Naive thymus-derived CD8-positive, alpha-beta T cell (primary cell): Measurements from ENCODE around the gene YBX2. TPM values are rescaled to one million over a fixed set of nuclear protein-coding genes. Genes with fewer than 3 reads are reported as not detected.
A peak's percentile ranks its signal among the peaks of the same experiment; 100 is the strongest.
"Not testable (repeated sequence)": the region's sequence is repeated elsewhere in the genome, so short reads cannot be mapped to it uniquely, and the experiment has no call there.

Experiments
- ATAC-seq, 2 donors: fragments of 150-1000 bp; cut with Tn5 transposase in 1 of 2; sonication (Bioruptor Pico), chemical (Tn5 transposase) in 1 of 2; 1 replicate in 1 of 2; 2 replicates in 1 of 2; pipeline ENCODE4 v1.10.0; 2021; ENCODE audit warnings: mild to moderate bottlenecking in 2 of 2, moderate library complexity in 2 of 2
- POLR2A ChIA-PET: fragments of 350-600 bp; sonication (Branson Sonifier 250); formaldehyde crosslinking; loops from one replicate; lab custom pipeline; 2021; ENCODE audit warnings: antibody characterized with exemption; lab: Charles Lee
- DNase-seq, 10 donors: peaks; one replicate each; pipeline versions ENCODE4 v3.0.0 to v3.0.0-alpha.2; 2020 to 2022
- H3K27ac Mint-ChIP-seq, 10 donors: one replicate each; pipeline ENCODE4 v1.8.0; 2020 to 2022; ENCODE audit warnings: mild to moderate bottlenecking in 10 of 10, mixed read lengths in 10 of 10, moderate library complexity in 4 of 10, inconsistent platforms in 1 of 10
- H3K27me3 Mint-ChIP-seq, 5 donors: one replicate each; pipeline ENCODE4 v1.8.0; 2021 to 2022; ENCODE audit warnings: mixed read lengths in 5 of 5
- H3K36me3 Mint-ChIP-seq, 3 donors: one replicate each; pipeline ENCODE4 v1.8.0; 2020 to 2022; ENCODE audit warnings: mixed read lengths in 3 of 3, mild to moderate bottlenecking in 2 of 3, inconsistent platforms in 1 of 3
- H3K4me1 Mint-ChIP-seq, 4 donors: one replicate each; pipeline ENCODE4 v1.8.0; 2021 to 2022; ENCODE audit warnings: mixed read lengths in 4 of 4
- H3K4me3 Mint-ChIP-seq, 10 donors: one replicate each; pipeline ENCODE4 v1.8.0; 2020 to 2022; ENCODE audit warnings: mild to moderate bottlenecking in 10 of 10, mixed read lengths in 10 of 10, moderate library complexity in 6 of 10, inconsistent platforms in 1 of 10
- H3K9me3 Mint-ChIP-seq, 9 donors: one replicate each; pipeline ENCODE4 v1.8.0; 2020 to 2022; ENCODE audit warnings: mixed read lengths in 9 of 9, mild to moderate bottlenecking in 3 of 9, inconsistent platforms in 1 of 9, moderate library complexity in 1 of 9
- polyA plus RNA-seq, 3 donors: library from polyadenylated mRNA; unstranded; fragments of 300-500 nt; fragmentation: Illumina TruSeq; gene quantifications; one replicate each; pipeline ENCODE4 v1.2.3, GENCODE V29; 2021
- total RNA-seq, 8 experiments: library from RNA in 2 of 8; stranded (reverse) in 2 of 8; gene quantifications; one replicate each; pipeline ENCODE4 v1.2.3 and lab custom pipeline; 2021 to 2026

YBX2 gene
- total RNA-seq (1 to 10 TPM in 1 of 2 experiments, under 1 TPM in 1; 0.66 to 1.2 TPM), polyA plus RNA-seq (not detected), total RNA-seq (lab: John Stamatoyannopoulos, UW) (0 to 0.35 (median 0.04) reads per million in 6 experiments)

GRCh38 chr17:7294614-7295153 lies at the start of gene YBX2:
TSS of gene YBX2 (minus strand) at chr17:7294639. CDS start at chr17:7294500, 139 bp downstream.
- H3K27ac Mint-ChIP-seq: peak within 1 kb of the TSS in 6 of 10 donors; percentile 51 to 87 (median 63)
- H3K36me3 Mint-ChIP-seq: no peaks in the 10 kb centered on the region
- H3K4me1 Mint-ChIP-seq: peaks cover 10 to 24% (median 20%) of the 10 kb centered on the region in 4 donors
- peak within 1 kb of the TSS; percentile 75 to 96 (median 86) for H3K4me3 Mint-ChIP-seq
- H3K27me3 Mint-ChIP-seq: peaks cover 0 to 17% (median 4%) of the 10 kb centered on the region in 5 donors
- DNase-seq: peak; percentile 59 to 84 (median 62)
- peak; percentile 76 for ATAC-seq
- H3K9me3 Mint-ChIP-seq: no peaks in the 10 kb centered on the region
- POLR2A ChIA-PET: no interaction called here

GRCh38 chr17:7343250-7343649 lies 48.8 kb upstream of the YBX2 start:
- Mint-ChIP-seq H3K27me3 (no peaks in the 10 kb centered on the region), H3K4me1 (peaks cover 9 to 57% (median 37%) of the 10 kb centered on the region in 4 donors), H3K27ac (peak overlapping the region in 6 of 10 donors; percentile 17 to 81 (median 68)), H3K9me3 (no peaks in the 10 kb centered on the region), H3K4me3 (no peak overlapping the region), H3K36me3 (peaks cover 0 to 93% (median 7%) of the 10 kb centered on the region in 3 donors)
- ATAC-seq: no peak
- DNase-seq: peak in 1 of 10 donors; percentile 53
- POLR2A ChIA-PET: interaction anchor here (0.6 to 3.0 kb wide), 6 partner anchors 13 to 62 kb away, joined by 3 to 12 read pairs (median 5); partner anchors contain the start of gene SLC2A4

GRCh38 chr17:7341842-7342241 lies 47.4 kb upstream of the YBX2 start:
- no peak for ATAC-seq
- peak overlapping the region in 8 of 10 donors; percentile 31 to 82 (median 62) for H3K27ac Mint-ChIP-seq
- H3K36me3 Mint-ChIP-seq: peaks cover 0 to 90% (median 15%) of the 10 kb centered on the region in 3 donors
- H3K4me3 Mint-ChIP-seq: peak overlapping the region in 1 of 10 donors; percentile 24
- no peaks in the 10 kb centered on the region for H3K27me3 Mint-ChIP-seq
- POLR2A ChIA-PET: interaction anchor here (1.0 to 2.4 kb wide), 5 partner anchors 9 to 95 kb away, joined by 3 to 12 read pairs (median 6); no protein-coding TSS in a partner anchor
- DNase-seq: peak in 1 of 10 donors; percentile 22
- H3K9me3 Mint-ChIP-seq: no peaks in the 10 kb centered on the region
- peaks cover 13 to 57% (median 45%) of the 10 kb centered on the region in 4 donors for H3K4me1 Mint-ChIP-seq

GRCh38 chr17:7340179-7340578 lies 45.7 kb upstream of the YBX2 start:
- Mint-ChIP-seq H3K36me3 (peaks cover 0 to 73% (median 15%) of the 10 kb centered on the region in 3 donors), H3K4me3 (peak overlapping the region in 3 of 10 donors; percentile 23 to 66 (median 36)), H3K9me3 (no peaks in the 10 kb centered on the region), H3K27ac (peak overlapping the region in 6 of 10 donors; percentile 18 to 87 (median 36)), H3K4me1 (peaks cover 20 to 64% (median 54%) of the 10 kb centered on the region in 4 donors), H3K27me3 (no peaks in the 10 kb centered on the region)
- DNase-seq: no peak
- POLR2A ChIA-PET: interaction anchor here (0.8 to 2.3 kb wide), 4 partner anchors 9 to 31 kb away, joined by 3 to 11 read pairs (median 3); partner anchors contain the start of genes GPS2 and NEURL4
- no peak for ATAC-seq

- Mint-ChIP-seq H3K27ac (peak overlapping the region; percentile 77 to 98 (median 98)), H3K4me1 (peaks cover 22 to 69% (median 61%) of the 10 kb centered on the region in 4 donors), H3K4me3 (peak overlapping the region; percentile 92 to 98 (median 95)), H3K36me3 (peaks cover 0 to 48% (median 15%) of the 10 kb centered on the region in 3 donors)
- DNase-seq, ATAC-seq, H3K9me3 Mint-ChIP-seq, H3K27me3 Mint-ChIP-seq: not testable (repeated sequence)
- POLR2A ChIA-PET: interaction anchor here (0.7 to 5.9 kb wide), 25 partner anchors 8 to 349 kb away, joined by 3 to 147 read pairs (median 7); partner anchors contain the start of genes CLDN7, EIF5A, GABARAP and GPS2
These were observed 43.2 kb upstream of the YBX2 start for GRCh38 chr17:7337600-7337999.

GRCh38 chr17:7336240-7337175 lies 42.1 kb upstream of the YBX2 start, which contains the start of gene ACAP1:
TSS of gene ACAP1 (plus strand) at chr17:7336529. CDS start at chr17:7336735, 206 bp downstream.
- ATAC-seq: peak; percentile 94
- peak; percentile 74 to 93 (median 82) for DNase-seq
- POLR2A ChIA-PET: interaction anchor here (0.5 to 5.9 kb wide), 41 partner anchors 7 to 350 kb away, joined by 3 to 147 read pairs (median 5); partner anchors contain the start of genes ACADVL, CLDN7, DLG4 and DVL2
- Mint-ChIP-seq H3K4me3 (peak within 1 kb of the TSS; percentile 92 to 98 (median 95)), H3K4me1 (peaks cover 26 to 69% (median 64%) of the 10 kb centered on the region in 4 donors), H3K9me3 (no peaks in the 10 kb centered on the region), H3K27ac (peak within 1 kb of the TSS; percentile 77 to 99 (median 98)), H3K36me3 (peaks cover 0 to 37% (median 13%) of the 10 kb centered on the region in 3 donors), H3K27me3 (no peaks in the 10 kb centered on the region)

GRCh38 chr17:7335765-7336164 lies 41.3 kb upstream of the YBX2 start:
- peak overlapping the region; percentile 77 to 99 (median 98) for H3K27ac Mint-ChIP-seq
- peaks cover 25 to 67% (median 63%) of the 10 kb centered on the region in 4 donors for H3K4me1 Mint-ChIP-seq
- not testable (repeated sequence) for H3K9me3 Mint-ChIP-seq, H3K27me3 Mint-ChIP-seq, ATAC-seq, DNase-seq
- POLR2A ChIA-PET: interaction anchor here (0.8 to 5.9 kb wide), 27 partner anchors 10 to 351 kb away, joined by 3 to 147 read pairs (median 7); partner anchors contain the start of genes ACADVL, CLDN7, DLG4 and DVL2
- H3K36me3 Mint-ChIP-seq: peaks cover 0 to 32% (median 13%) of the 10 kb centered on the region in 3 donors
- peak overlapping the region; percentile 92 to 98 (median 95) for H3K4me3 Mint-ChIP-seq

GRCh38 chr17:7334938-7335538 lies 40.6 kb upstream of the YBX2 start:
- Mint-ChIP-seq H3K4me3 (peak overlapping the region; percentile 31 to 98 (median 94)), H3K27ac (peak overlapping the region; percentile 77 to 99 (median 98)), H3K36me3 (peaks cover 0 to 24% (median 13%) of the 10 kb centered on the region in 3 donors), H3K27me3 (no peaks in the 10 kb centered on the region), H3K4me1 (peaks cover 29 to 67% (median 63%) of the 10 kb centered on the region in 4 donors), H3K9me3 (no peaks in the 10 kb centered on the region)
- DNase-seq: no peak
- POLR2A ChIA-PET: interaction anchor here (0.6 to 5.9 kb wide), 8 partner anchors 10 to 130 kb away, joined by 3 to 147 read pairs (median 28); partner anchors contain the start of genes GABARAP, GPS2, KCTD11 and TMEM95
- no peak for ATAC-seq

- ATAC-seq, H3K36me3 Mint-ChIP-seq, H3K9me3 Mint-ChIP-seq, H3K27me3 Mint-ChIP-seq: not testable (repeated sequence)
- H3K4me3 Mint-ChIP-seq: peak overlapping the region; percentile 31 to 86 (median 76)
- peak in 5 of 10 donors; percentile 56 to 77 (median 60) for DNase-seq
- POLR2A ChIA-PET: interaction anchor here (10.5 kb wide), 1 partner anchor 21 kb away, joined by 168 read pairs; the partner anchor contains the start of genes EIF5A and GPS2
- peaks cover 42 to 73% (median 62%) of the 10 kb centered on the region in 4 donors for H3K4me1 Mint-ChIP-seq
- H3K27ac Mint-ChIP-seq: peak overlapping the region; percentile 64 to 97 (median 92)
These were observed 38.2 kb upstream of the YBX2 start for GRCh38 chr17:7332600-7333069.

GRCh38 chr17:7332111-7332510 lies 37.7 kb upstream of the YBX2 start:
- no peak for ATAC-seq
- H3K27ac Mint-ChIP-seq: peak overlapping the region; percentile 64 to 97 (median 92)
- POLR2A ChIA-PET: interaction anchor here (10.5 kb wide), 1 partner anchor 20 kb away, joined by 168 read pairs; the partner anchor contains the start of genes EIF5A and GPS2

More at GRCh38 chr17:7332111-7332510, 37.7 kb upstream of the YBX2 start:
- no peaks in the 10 kb centered on the region for H3K9me3 Mint-ChIP-seq
- H3K36me3 Mint-ChIP-seq: peaks cover 0 to 2% (median 2%) of the 10 kb centered on the region in 3 donors
- H3K27me3 Mint-ChIP-seq: peaks cover 0 to 2% (median 0%) of the 10 kb centered on the region in 5 donors
- H3K4me3 Mint-ChIP-seq: peak overlapping the region in 9 of 10 donors; percentile 25 to 86 (median 76)
- DNase-seq: no peak
- H3K4me1 Mint-ChIP-seq: peaks cover 40 to 72% (median 60%) of the 10 kb centered on the region in 4 donors
